ENCODE measurements around the gene KCNN3. TPM values are rescaled to one million over a fixed set of nuclear protein-coding genes. Genes with fewer than 3 reads are reported as not detected.

KCNN3 gene
- total RNA-seq, 2 donors from 2014 or later = 0.08 TPM; not detected in 1

GRCh38 chr1:154735061-154735803, 134.8 kb downstream of the KCNN3 start:
- DNase-seq (ENCODE audit: low spot score) = peak; percentile 45
- no peak overlapping the region for H3K4me3 Mint-ChIP-seq
- H3K4me1 Mint-ChIP-seq (ENCODE audit: low read depth in 2 of 2) = peaks cover 12 to 14% of the 10 kb centered on the region in 2 donors
- no peaks in the 10 kb centered on the region for H3K9me3 Mint-ChIP-seq
- ATAC-seq = peak in 1 of 2 donors; percentile 8
- peak overlapping the region in 1 of 2 donors; percentile 21 for H3K27ac Mint-ChIP-seq
- no peaks in the 10 kb centered on the region for H3K36me3 Mint-ChIP-seq
- peaks cover 36 to 42% of the 10 kb centered on the region in 2 donors for H3K27me3 Mint-ChIP-seq

GRCh38 chr1:154733621-154734020, 136.5 kb downstream of the KCNN3 start:
- no peak overlapping the region for H3K27ac Mint-ChIP-seq
- H3K4me1 Mint-ChIP-seq (ENCODE audit: low read depth in 2 of 2) = peaks cover 3 to 20% of the 10 kb centered on the region in 2 donors
- ATAC-seq = no peak
- H3K36me3 Mint-ChIP-seq = no peaks in the 10 kb centered on the region
- peak; percentile 45 for DNase-seq (ENCODE audit: low spot score)
- H3K27me3 Mint-ChIP-seq = peaks cover 30 to 44% of the 10 kb centered on the region in 2 donors
- H3K4me3 Mint-ChIP-seq = no peak overlapping the region
- H3K9me3 Mint-ChIP-seq = no peaks in the 10 kb centered on the region

- Mint-ChIP-seq H3K9me3 (no peaks in the 10 kb centered on the region), H3K27ac (no peak overlapping the region), H3K36me3 (no peaks in the 10 kb centered on the region), H3K4me3 (no peak overlapping the region), H3K27me3 (peaks cover 22 to 32% of the 10 kb centered on the region in 2 donors), H3K4me1 (ENCODE audit: low read depth in 2 of 2) (peaks cover 2 to 9% of the 10 kb centered on the region in 2 donors)
- no peak for DNase-seq (ENCODE audit: low spot score)
- no peak for ATAC-seq
These were observed 139.0 kb downstream of the KCNN3 start for GRCh38 chr1:154730986-154731489.

- ATAC-seq = no peak
These were observed 139.8 kb downstream of the KCNN3 start for GRCh38 chr1:154730259-154730658.

GRCh38 chr1:154729577-154729976, 140.5 kb downstream of the KCNN3 start:
- DNase-seq (ENCODE audit: low spot score) (no peak), ATAC-seq (no peak)
- H3K27ac Mint-ChIP-seq = no peak overlapping the region
- no peak overlapping the region for H3K4me3 Mint-ChIP-seq
- peaks cover 21 to 26% of the 10 kb centered on the region in 2 donors for H3K27me3 Mint-ChIP-seq
- peaks cover 2 to 9% of the 10 kb centered on the region in 2 donors for H3K4me1 Mint-ChIP-seq (ENCODE audit: low read depth in 2 of 2)
- H3K9me3 Mint-ChIP-seq = no peaks in the 10 kb centered on the region
- no peaks in the 10 kb centered on the region for H3K36me3 Mint-ChIP-seq

More at GRCh38 chr1:154730259-154730658, 139.8 kb downstream of the KCNN3 start:
- Mint-ChIP-seq H3K27ac (no peak overlapping the region), H3K36me3 (no peaks in the 10 kb centered on the region), H3K9me3 (no peaks in the 10 kb centered on the region), H3K4me3 (no peak overlapping the region), H3K4me1 (ENCODE audit: low read depth in 2 of 2) (peaks cover 2 to 9% of the 10 kb centered on the region in 2 donors), H3K27me3 (peaks cover 26% of the 10 kb centered on the region in 2 donors)
- no peak for DNase-seq (ENCODE audit: low spot score)

GRCh38 chr1:154729031-154729442, 141.0 kb downstream of the KCNN3 start:
- Mint-ChIP-seq H3K4me1 (ENCODE audit: low read depth in 2 of 2) (peaks cover 2 to 9% of the 10 kb centered on the region in 2 donors), H3K9me3 (no peaks in the 10 kb centered on the region), H3K4me3 (no peak overlapping the region), H3K27me3 (peaks cover 20 to 26% of the 10 kb centered on the region in 2 donors), H3K27ac (no peak overlapping the region), H3K36me3 (no peaks in the 10 kb centered on the region)
- ATAC-seq (no peak), DNase-seq (ENCODE audit: low spot score) (no peak)

- DNase-seq (ENCODE audit: low spot score) (no peak), ATAC-seq (no peak)
- Mint-ChIP-seq H3K27ac (no peak overlapping the region), H3K36me3 (no peaks in the 10 kb centered on the region), H3K4me3 (no peak overlapping the region), H3K9me3 (no peaks in the 10 kb centered on the region), H3K27me3 (peaks cover 20 to 26% of the 10 kb centered on the region in 2 donors), H3K4me1 (ENCODE audit: low read depth in 2 of 2) (peaks cover 2 to 9% of the 10 kb centered on the region in 2 donors)
These were observed 143.0 kb downstream of the KCNN3 start for GRCh38 chr1:154726896-154727753.

GRCh38 chr1:154726443-154726842, 143.6 kb downstream of the KCNN3 start:
- no peak overlapping the region for H3K27ac Mint-ChIP-seq
- no peaks in the 10 kb centered on the region for H3K9me3 Mint-ChIP-seq
- peaks cover 20 to 26% of the 10 kb centered on the region in 2 donors for H3K27me3 Mint-ChIP-seq
- no peak overlapping the region for H3K4me3 Mint-ChIP-seq
- DNase-seq (ENCODE audit: low spot score) (no peak), ATAC-seq (peak in 1 of 2 donors; percentile 57)
- no peaks in the 10 kb centered on the region for H3K36me3 Mint-ChIP-seq
- peaks cover 2 to 9% of the 10 kb centered on the region in 2 donors for H3K4me1 Mint-ChIP-seq (ENCODE audit: low read depth in 2 of 2)

GRCh38 chr1:154725865-154726264, 144.2 kb downstream of the KCNN3 start:
- H3K36me3 Mint-ChIP-seq = no peaks in the 10 kb centered on the region
- ATAC-seq (no peak), DNase-seq (ENCODE audit: low spot score) (no peak)
- H3K27ac Mint-ChIP-seq = no peak overlapping the region
- peaks cover 2 to 10% of the 10 kb centered on the region in 2 donors for H3K4me1 Mint-ChIP-seq (ENCODE audit: low read depth in 2 of 2)
- no peaks in the 10 kb centered on the region for H3K9me3 Mint-ChIP-seq
- H3K4me3 Mint-ChIP-seq = no peak overlapping the region
- H3K27me3 Mint-ChIP-seq = peaks cover 20 to 26% of the 10 kb centered on the region in 2 donors

GRCh38 chr1:154720328-154721297, 149.5 kb downstream of the KCNN3 start:
- Mint-ChIP-seq H3K36me3 (no peaks in the 10 kb centered on the region), H3K27ac (no peak overlapping the region), H3K4me1 (ENCODE audit: low read depth in 2 of 2) (peaks cover 9 to 28% of the 10 kb centered on the region in 2 donors), H3K4me3 (no peak overlapping the region), H3K27me3 (peaks cover 0 to 5% of the 10 kb centered on the region in 2 donors), H3K9me3 (no peaks in the 10 kb centered on the region)
- no peak for ATAC-seq
- DNase-seq (ENCODE audit: low spot score) = no peak

GRCh38 chr1:154719586-154720327, 150.3 kb downstream of the KCNN3 start:
- Mint-ChIP-seq H3K27me3 (peaks cover 0 to 4% of the 10 kb centered on the region in 2 donors), H3K27ac (no peak overlapping the region), H3K36me3 (no peaks in the 10 kb centered on the region), H3K4me3 (no peak overlapping the region), H3K9me3 (no peaks in the 10 kb centered on the region), H3K4me1 (ENCODE audit: low read depth in 2 of 2) (peaks cover 12 to 32% of the 10 kb centered on the region in 2 donors)
- DNase-seq (ENCODE audit: low spot score) (no peak), ATAC-seq (no peak)

- Mint-ChIP-seq H3K9me3 (no peaks in the 10 kb centered on the region), H3K4me1 (ENCODE audit: low read depth in 2 of 2) (peaks cover 12 to 32% of the 10 kb centered on the region in 2 donors), H3K36me3 (no peaks in the 10 kb centered on the region), H3K4me3 (no peak overlapping the region), H3K27me3 (peaks cover 0 to 4% of the 10 kb centered on the region in 2 donors), H3K27ac (no peak overlapping the region)
- DNase-seq (ENCODE audit: low spot score) (no peak), ATAC-seq (no peak)
These were observed 151.5 kb downstream of the KCNN3 start for GRCh38 chr1:154718566-154718965.

All from natural killer cell treated with Interleukin-12 subunit alpha and Interleukin-12 subunit beta and Interleukin-15 and Interleukin-18, amount 100 ng/mL, for 72 hours (primary cell).